Keratinocyte (primary cell): ENCODE measurements around the gene WASF1. TPM values are rescaled to one million over a fixed set of nuclear protein-coding genes. Genes with fewer than 3 reads are reported as not detected.

Source experiments
- DNase-seq: peaks from one replicate; pipeline ENCODE4 v3.0.0-alpha.2; 2011; ENCODE audit warnings: low read depth, missing footprints, low spot score
- FAIRE-seq: peaks from 2 replicates; lab custom pipeline; 2011; peaks lifted over from hg19 to GRCh38; lab: Jason Lieb, UNC
- H2AFZ ChIP-seq: 2 replicates; pipeline ENCODE4 v1.6.0; 2012; ENCODE audit warnings: low read length, control low read depth, inconsistent platforms; ENCODE audit not compliant: control insufficient read depth
- H3K27ac ChIP-seq: 2 replicates; pipeline ENCODE4 v1.5.1; 2011; ENCODE audit warnings: low read length; ENCODE audit not compliant: control insufficient read depth, insufficient read depth
- H3K27me3 ChIP-seq: 3 replicates; pipeline ENCODE4 v1.6.0; 2011; ENCODE audit warnings: low read length; ENCODE audit not compliant: control insufficient read depth, insufficient read depth; ENCODE audit errors: extremely low read depth
- H3K36me3 ChIP-seq, 2 experiments: 2 replicates in 1 of 2; 3 replicates in 1 of 2; pipeline ENCODE4 v1.5.1; 2011; ENCODE audit warnings: low read length in 2 of 2, mild to moderate bottlenecking in 1 of 2; ENCODE audit not compliant: control insufficient read depth in 2 of 2, insufficient read depth in 2 of 2; ENCODE audit errors: extremely low read depth in 1 of 2
- H3K4me1 ChIP-seq: 3 replicates; pipeline ENCODE4 v1.5.1; 2011; ENCODE audit warnings: low read length; ENCODE audit not compliant: control insufficient read depth, insufficient read depth; ENCODE audit errors: extremely low read depth
- H3K4me2 ChIP-seq: 3 replicates; pipeline ENCODE4 v1.6.0; 2011; ENCODE audit warnings: low read depth, low read length; ENCODE audit not compliant: control insufficient read depth, insufficient read depth; ENCODE audit errors: extremely low read depth
- H3K4me3 ChIP-seq, 3 experiments: fragments of 200-600 bp in 1 of 3; sonication (generic) in 1 of 3; 2 replicates in 2 of 3; 3 replicates in 1 of 3; pipeline ENCODE4 v1.5.1; 2011 to 2016; ENCODE audit warnings: low read length in 3 of 3, mild to moderate bottlenecking in 3 of 3, control low read depth in 2 of 3, inconsistent platforms in 1 of 3, low read depth in 1 of 3, mixed read lengths in 1 of 3, mixed run types in 1 of 3, moderate library complexity in 1 of 3; ENCODE audit not compliant: control insufficient read depth in 2 of 3, insufficient read depth in 2 of 3; ENCODE audit errors: extremely low read depth in 1 of 3
- H3K79me2 ChIP-seq: 2 replicates; pipeline ENCODE4 v1.6.0; 2012; ENCODE audit warnings: low read length; ENCODE audit not compliant: control insufficient read depth, insufficient read depth
- H3K9ac ChIP-seq: 3 replicates; pipeline ENCODE4 v1.6.0; 2011; ENCODE audit warnings: low read length; ENCODE audit not compliant: control insufficient read depth, insufficient read depth; ENCODE audit errors: extremely low read depth
- H3K9me1 ChIP-seq: 3 replicates; pipeline ENCODE4 v1.6.0; 2011; ENCODE audit warnings: low read length; ENCODE audit not compliant: control insufficient read depth, insufficient read depth; ENCODE audit errors: extremely low read depth
- H3K9me3 ChIP-seq: 2 replicates; pipeline ENCODE4 v1.5.1; 2012; ENCODE audit warnings: low read depth, low read length; ENCODE audit not compliant: control insufficient read depth
- H4K20me1 ChIP-seq: 3 replicates; pipeline ENCODE4 v1.6.0; 2011; ENCODE audit warnings: low read length; ENCODE audit not compliant: control insufficient read depth, insufficient read depth; ENCODE audit errors: extremely low read depth
- EZH2 ChIP-seq: IDR thresholded peaks from one replicate; pipeline ENCODE4 v1.6.1; 2012; ENCODE audit warnings: inconsistent platforms, mild to moderate bottlenecking, low read length, moderate library complexity
- dilution Hi-C: fragments of 300-500 bp; cut with MboI; formaldehyde crosslinking; loops from one replicate; pipeline ENCODE4 v1.7.0; 2020; ENCODE audit warnings: low sequenced_read_pairs; ENCODE audit not compliant: extremely low pct_ligation_motif_present
- polyA plus RNA-seq, 5 experiments: library from polyadenylated mRNA; depleted of rRNA in 3 of 5; stranded (reverse) in 3 of 5; stranded (forward) in 1 of 5; unstranded in 1 of 5; fragments of >200 nt; gene quantifications; 1 replicate in 1 of 5; 2 replicates in 3 of 5; 3 replicates in 1 of 5; pipeline versions ENCODE4 v1.2.1 to v1.2.3, GENCODE V29; 2011 to 2012; ENCODE audit warnings: missing spikeins in 2 of 5, low read depth in 1 of 5, low replicate concordance in 1 of 5
- TF ChIP-seq, protein P1 (sequence below), 3 experiments: IDR thresholded peaks in 1 of 3; conservative IDR thresholded peaks in 1 of 3; optimal IDR thresholded peaks in 1 of 3; 2 replicates in 2 of 3; 3 replicates in 1 of 3; pipeline versions ENCODE3 to v1.5.1; 2011; ENCODE audit warnings: low read length in 3 of 3, mild to moderate bottlenecking in 3 of 3, moderate library complexity in 2 of 3, control low read depth in 1 of 3, inconsistent platforms in 1 of 3; ENCODE audit not compliant: insufficient read depth in 2 of 3; ENCODE audit errors: extremely low read depth in 1 of 3

WASF1 gene
- polyA plus RNA-seq, 1 donor (not counting 4 experiments of a cell fraction or from before 2014, with no cell fraction given), result 20.9 TPM

DNA sequence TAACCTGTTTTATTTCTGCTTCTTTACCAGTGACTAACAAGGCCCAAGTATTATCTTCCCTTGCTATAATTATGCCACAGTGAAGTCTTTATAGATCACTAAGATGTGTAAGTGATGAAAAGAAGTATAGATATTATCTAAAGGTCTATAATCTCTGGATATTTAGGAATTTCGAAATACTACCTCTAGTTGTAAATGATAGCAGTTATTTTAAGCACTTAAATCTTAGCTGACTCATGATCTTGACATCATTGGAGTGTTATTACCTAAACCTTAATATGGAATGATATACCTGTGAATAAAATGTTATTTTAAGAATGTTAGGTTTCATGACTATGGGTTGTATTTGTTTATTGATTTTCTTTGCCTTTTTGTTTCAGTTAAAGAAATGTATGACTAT, 32.3 kb upstream of the WASF1 start:
- dilution Hi-C loops, result no loop called here
- DNase-seq (no peak), FAIRE-seq (no peak)
- H2AFZ ChIP-seq, result no peak overlapping the region
- H3K9me1 ChIP-seq, result no peaks in the 10 kb centered on the region
- H3K4me2 ChIP-seq, result no peak overlapping the region
- no peaks in the 10 kb centered on the region for H3K27me3 ChIP-seq
- H3K9me3 ChIP-seq, result no peaks in the 10 kb centered on the region
- H3K4me1 ChIP-seq, result no peaks in the 10 kb centered on the region
- peaks cover 7 to 11% of the 10 kb centered on the region in 2 experiments for H3K36me3 ChIP-seq
- no peaks in the 10 kb centered on the region for H3K79me2 ChIP-seq
- H3K4me3 ChIP-seq, result no peak overlapping the region
- H4K20me1 ChIP-seq, result no peaks in the 10 kb centered on the region
- no peak overlapping the region for H3K9ac ChIP-seq
- no peak for TF ChIP-seq EZH2
- TF ChIP-seq, protein P1, sequence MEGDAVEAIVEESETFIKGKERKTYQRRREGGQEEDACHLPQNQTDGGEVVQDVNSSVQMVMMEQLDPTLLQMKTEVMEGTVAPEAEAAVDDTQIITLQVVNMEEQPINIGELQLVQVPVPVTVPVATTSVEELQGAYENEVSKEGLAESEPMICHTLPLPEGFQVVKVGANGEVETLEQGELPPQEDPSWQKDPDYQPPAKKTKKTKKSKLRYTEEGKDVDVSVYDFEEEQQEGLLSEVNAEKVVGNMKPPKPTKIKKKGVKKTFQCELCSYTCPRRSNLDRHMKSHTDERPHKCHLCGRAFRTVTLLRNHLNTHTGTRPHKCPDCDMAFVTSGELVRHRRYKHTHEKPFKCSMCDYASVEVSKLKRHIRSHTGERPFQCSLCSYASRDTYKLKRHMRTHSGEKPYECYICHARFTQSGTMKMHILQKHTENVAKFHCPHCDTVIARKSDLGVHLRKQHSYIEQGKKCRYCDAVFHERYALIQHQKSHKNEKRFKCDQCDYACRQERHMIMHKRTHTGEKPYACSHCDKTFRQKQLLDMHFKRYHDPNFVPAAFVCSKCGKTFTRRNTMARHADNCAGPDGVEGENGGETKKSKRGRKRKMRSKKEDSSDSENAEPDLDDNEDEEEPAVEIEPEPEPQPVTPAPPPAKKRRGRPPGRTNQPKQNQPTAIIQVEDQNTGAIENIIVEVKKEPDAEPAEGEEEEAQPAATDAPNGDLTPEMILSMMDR (optimal IDR thresholded peaks at IDR 0.05 in 1 of 3, IDR thresholded peaks at IDR 0.05 in 1 of 3, conservative IDR thresholded peaks at IDR 0.05 in 1 of 3; ENCODE audit: extremely low read depth in 1 of 3, insufficient read depth in 2 of 3, low read length in 3 of 3), result no peak
- no peak overlapping the region for H3K27ac ChIP-seq

DNA sequence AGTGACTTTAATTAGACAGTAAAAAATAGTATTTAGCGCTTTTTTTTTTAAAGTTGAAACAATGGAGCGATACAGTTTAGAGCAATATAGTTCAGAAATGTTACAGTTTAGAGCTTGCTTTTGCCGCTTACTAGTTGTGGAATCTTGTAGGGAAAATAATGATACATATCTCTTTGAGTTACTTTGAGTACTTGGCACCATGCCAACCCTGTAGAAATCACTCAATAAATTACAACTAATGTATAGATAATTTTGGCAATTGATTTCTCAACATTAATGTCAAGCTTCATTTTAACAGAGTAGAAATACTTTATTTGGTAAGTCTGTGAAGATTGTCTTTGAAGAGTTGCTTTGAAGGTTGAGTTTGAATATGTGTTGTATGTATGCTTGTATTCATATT, 28.2 kb upstream of the WASF1 start:
- DNase-seq (no peak), FAIRE-seq (no peak)
- H3K36me3 ChIP-seq, result peaks cover 4 to 7% of the 10 kb centered on the region in 2 experiments
- no peaks in the 10 kb centered on the region for H3K79me2 ChIP-seq
- no peaks in the 10 kb centered on the region for H3K27me3 ChIP-seq
- no peaks in the 10 kb centered on the region for H4K20me1 ChIP-seq
- H3K9me1 ChIP-seq, result no peaks in the 10 kb centered on the region
- no peak overlapping the region for H2AFZ ChIP-seq
- no peaks in the 10 kb centered on the region for H3K9me3 ChIP-seq
- no peak overlapping the region for H3K4me3 ChIP-seq
- H3K27ac ChIP-seq, result no peak overlapping the region
- no peak overlapping the region for H3K4me2 ChIP-seq
- dilution Hi-C loops, result no loop called here
- H3K4me1 ChIP-seq, result no peaks in the 10 kb centered on the region
- TF ChIP-seq, protein P1 (optimal IDR thresholded peaks at IDR 0.05 in 1 of 3, IDR thresholded peaks at IDR 0.05 in 1 of 3, conservative IDR thresholded peaks at IDR 0.05 in 1 of 3; ENCODE audit: extremely low read depth in 1 of 3, insufficient read depth in 2 of 3, low read length in 3 of 3), result no peak
- TF ChIP-seq EZH2, result no peak
- no peak overlapping the region for H3K9ac ChIP-seq
